AG09309 (cell line): ENCODE data around the gene VSIG1.

ENCODE experiments used
- DNase-seq: peaks from one replicate; pipeline ENCODE4 v3.0.0-alpha.2; 2010; ENCODE audit warnings: low read depth
- H3K4me3 ChIP-seq: 2 replicates; pipeline ENCODE4 v1.5.1; 2011; ENCODE audit warnings: mild to moderate bottlenecking, low read depth, low read length, moderate library complexity; ENCODE audit not compliant: control insufficient read depth
- TF ChIP-seq, protein P1 (sequence below): IDR thresholded peaks from 2 replicates; pipeline ENCODE4 v1.5.1; 2011; ENCODE audit warnings: mild to moderate bottlenecking, low read depth, low read length, inconsistent platforms; ENCODE audit not compliant: insufficient read depth, control insufficient read depth; ENCODE audit errors: missing control alignments

The VSIG1 gene

DNA sequence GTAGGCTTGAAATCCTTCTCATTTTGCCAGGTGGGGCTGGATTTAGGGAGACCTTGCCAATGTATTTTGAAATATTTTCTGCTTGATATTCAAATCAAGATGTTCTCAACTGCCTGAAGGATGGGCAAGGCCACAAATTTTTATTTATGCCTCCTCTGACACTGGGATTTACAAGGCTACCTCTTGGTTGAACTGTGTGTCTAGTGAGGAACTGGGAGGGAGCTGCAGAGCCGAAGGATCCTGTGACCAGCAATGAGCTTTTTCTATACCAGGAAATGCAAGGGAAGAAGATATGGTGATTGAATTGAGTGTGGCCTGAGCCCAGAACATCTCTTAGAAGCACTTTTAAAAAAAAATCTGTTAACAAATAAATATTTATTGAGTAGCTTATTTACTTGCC is 14.9 kb downstream of the VSIG1 start:
- no peak for DNase-seq
- TF ChIP-seq, protein P1, sequence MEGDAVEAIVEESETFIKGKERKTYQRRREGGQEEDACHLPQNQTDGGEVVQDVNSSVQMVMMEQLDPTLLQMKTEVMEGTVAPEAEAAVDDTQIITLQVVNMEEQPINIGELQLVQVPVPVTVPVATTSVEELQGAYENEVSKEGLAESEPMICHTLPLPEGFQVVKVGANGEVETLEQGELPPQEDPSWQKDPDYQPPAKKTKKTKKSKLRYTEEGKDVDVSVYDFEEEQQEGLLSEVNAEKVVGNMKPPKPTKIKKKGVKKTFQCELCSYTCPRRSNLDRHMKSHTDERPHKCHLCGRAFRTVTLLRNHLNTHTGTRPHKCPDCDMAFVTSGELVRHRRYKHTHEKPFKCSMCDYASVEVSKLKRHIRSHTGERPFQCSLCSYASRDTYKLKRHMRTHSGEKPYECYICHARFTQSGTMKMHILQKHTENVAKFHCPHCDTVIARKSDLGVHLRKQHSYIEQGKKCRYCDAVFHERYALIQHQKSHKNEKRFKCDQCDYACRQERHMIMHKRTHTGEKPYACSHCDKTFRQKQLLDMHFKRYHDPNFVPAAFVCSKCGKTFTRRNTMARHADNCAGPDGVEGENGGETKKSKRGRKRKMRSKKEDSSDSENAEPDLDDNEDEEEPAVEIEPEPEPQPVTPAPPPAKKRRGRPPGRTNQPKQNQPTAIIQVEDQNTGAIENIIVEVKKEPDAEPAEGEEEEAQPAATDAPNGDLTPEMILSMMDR, result no peak
- H3K4me3 ChIP-seq, result no peak overlapping the region

DNA sequence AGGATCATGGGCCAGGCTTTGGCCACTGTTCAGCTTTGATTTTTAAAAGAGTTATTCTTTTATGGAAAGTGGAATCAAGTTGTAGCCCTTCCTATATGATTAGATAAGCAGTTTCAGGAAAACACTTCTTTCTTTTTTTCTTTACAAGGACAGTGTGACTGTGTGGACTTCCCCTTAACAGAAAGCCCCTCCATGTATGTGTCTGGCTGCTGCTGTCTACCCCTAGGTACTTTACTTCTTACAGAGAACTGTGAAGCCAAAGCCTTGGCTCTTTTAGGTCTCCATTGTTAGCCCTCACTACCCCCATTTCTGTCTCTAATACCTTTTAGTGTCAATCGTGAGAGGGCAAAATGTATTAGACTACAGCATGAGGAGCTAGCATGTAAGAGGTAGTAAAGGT is 19.1 kb downstream of the VSIG1 start:
- no peak for DNase-seq
- TF ChIP-seq, protein P1, result no peak
- H3K4me3 ChIP-seq, result no peak overlapping the region

DNA sequence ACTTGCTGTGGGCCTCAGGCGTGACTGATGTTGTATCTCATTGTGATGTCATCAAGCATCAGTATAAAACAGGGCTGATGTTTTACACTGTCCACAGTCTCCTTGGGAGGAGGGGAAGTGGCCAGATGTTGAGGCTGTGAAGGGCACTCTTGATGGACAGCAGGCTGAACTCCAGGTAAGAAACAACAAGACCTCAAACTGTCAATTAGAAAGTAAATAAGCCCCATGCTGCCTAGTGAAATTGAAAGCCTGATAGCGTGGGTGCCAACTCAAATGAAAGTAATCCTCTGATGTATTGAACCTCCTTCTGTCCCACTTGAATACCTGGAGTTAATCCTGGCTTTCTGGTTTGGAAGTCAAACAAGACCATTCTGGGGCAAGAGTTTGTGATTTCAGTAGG is 19.7 kb downstream of the VSIG1 start:
- TF ChIP-seq, protein P1, result no peak
- H3K4me3 ChIP-seq, result no peak overlapping the region
- no peak for DNase-seq

DNA sequence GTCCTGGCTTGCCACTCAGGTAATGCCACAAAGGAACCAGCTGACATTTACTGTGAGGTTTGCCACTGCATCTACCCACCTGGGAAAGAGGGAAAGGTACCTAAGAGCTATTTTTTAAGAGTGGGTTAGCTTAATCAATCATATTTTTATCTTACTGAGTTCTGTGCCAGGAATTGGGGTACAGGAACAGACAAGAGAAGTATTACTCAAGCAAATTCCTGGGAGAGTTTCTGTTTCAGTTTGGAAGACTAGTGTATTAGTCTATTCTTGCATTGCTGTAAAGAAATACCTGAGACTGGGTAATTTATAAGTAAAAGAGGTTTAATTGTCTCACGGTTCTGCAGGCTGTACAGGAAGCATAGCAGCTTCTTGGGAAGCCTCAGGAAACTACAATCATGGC is 23.3 kb downstream of the VSIG1 start:
- TF ChIP-seq, protein P1, result no peak
- DNase-seq, result no peak
- no peak overlapping the region for H3K4me3 ChIP-seq

DNA sequence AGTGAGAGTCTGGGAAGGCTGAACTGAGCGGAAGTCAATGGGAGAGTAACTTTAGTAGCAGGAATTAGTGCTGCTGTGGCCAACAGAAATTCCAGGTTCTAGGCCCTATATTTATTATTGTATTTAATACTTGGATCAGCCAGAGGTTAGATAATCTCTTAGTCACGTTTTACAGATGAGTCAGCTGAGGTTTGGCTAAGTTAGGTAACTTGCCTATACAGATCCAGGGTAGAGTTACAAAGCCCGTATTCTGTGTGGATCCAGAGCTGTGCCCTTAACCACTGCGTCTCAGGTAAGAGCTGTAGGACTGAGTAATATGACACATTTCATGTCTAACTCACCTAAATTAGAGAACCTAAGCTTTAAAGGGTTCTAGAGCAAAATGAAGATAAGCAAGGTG is 26.0 kb downstream of the VSIG1 start:
- TF ChIP-seq, protein P1, result no peak
- no peak overlapping the region for H3K4me3 ChIP-seq
- DNase-seq, result peak; percentile 1

DNA sequence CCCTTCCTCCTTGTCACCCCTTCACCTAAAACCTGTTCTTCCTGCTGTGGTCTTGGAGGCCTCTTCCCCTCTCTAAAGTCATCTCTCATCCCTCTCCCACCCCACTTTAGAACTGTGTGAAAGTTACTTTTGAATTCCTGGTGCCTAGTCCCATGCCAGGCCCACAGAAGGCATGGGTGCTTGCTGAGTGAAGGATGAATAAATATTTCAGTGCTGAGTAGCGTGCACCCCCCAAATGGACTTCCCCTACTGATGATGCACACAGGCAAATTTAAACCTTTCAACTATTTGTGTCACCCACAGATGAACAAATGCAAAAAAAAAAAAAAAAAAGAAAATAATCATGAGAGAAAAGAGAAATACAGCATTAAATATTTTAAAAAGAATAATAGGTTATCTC is 26.7 kb downstream of the VSIG1 start:
- TF ChIP-seq, protein P1, result no peak
- no peak overlapping the region for H3K4me3 ChIP-seq
- DNase-seq, result no peak

DNA sequence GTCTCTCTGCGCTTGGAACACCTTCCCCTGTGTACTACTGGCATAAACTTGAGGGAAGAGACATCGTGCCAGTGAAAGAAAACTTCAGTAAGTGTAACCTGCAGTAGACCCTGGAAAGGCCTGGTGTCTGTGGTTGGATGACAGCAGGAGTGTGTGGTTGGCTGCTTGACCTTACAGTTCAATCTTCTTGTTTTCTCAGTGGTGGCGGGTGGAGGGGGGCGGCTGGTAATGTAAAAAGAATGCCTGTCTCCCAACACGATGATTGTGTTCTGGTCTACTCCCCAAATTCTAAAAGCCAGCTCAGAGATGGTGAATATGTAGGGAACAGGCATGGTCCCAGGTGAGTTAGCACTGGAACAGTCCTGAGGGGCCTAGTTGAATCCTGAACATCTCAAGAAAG is 27.9 kb downstream of the VSIG1 start:
- TF ChIP-seq, protein P1, result no peak
- no peak for DNase-seq
- H3K4me3 ChIP-seq, result no peak overlapping the region
